Spleen (tissue), 11 donors: Measurements from ENCODE around the gene JDP2. TPM values are rescaled to one million over a fixed set of nuclear protein-coding genes. Genes with fewer than 3 reads are reported as not detected.

Source experiments
- DNase-seq: peaks from one replicate; pipeline ENCODE4 v3.0.0-alpha.2; 2020
- H3K27ac ChIP-seq, 8 donors: fragments of 200-600 bp; sonication (generic) in 7 of 8; 1 replicate in 4 of 8; 2 replicates in 4 of 8; pipeline versions ENCODE4 v1.5.0 to v1.8.0; 2016 to 2021; ENCODE audit warnings: inconsistent platforms in 4 of 8, mild to moderate bottlenecking in 4 of 8, moderate library complexity in 1 of 8
- H3K27me3 ChIP-seq, 7 donors: fragments of 200-600 bp; sonication (generic) in 6 of 7; replicated peaks in 1 of 7; 1 replicate in 4 of 7; 2 replicates in 3 of 7; pipeline versions ENCODE4 v1.5.0 to v1.8.0; 2016 to 2021; ENCODE audit warnings: inconsistent platforms in 3 of 7, mild to moderate bottlenecking in 1 of 7
- H3K36me3 ChIP-seq, 6 donors: fragments of 200-600 bp; sonication (generic) in 5 of 6; 1 replicate in 4 of 6; 2 replicates in 2 of 6; pipeline versions ENCODE4 v1.5.0 to v1.8.0; 2016 to 2021; ENCODE audit warnings: inconsistent platforms in 2 of 6
- H3K4me1 ChIP-seq, 6 donors: fragments of 200-600 bp; sonication (generic) in 5 of 6; 1 replicate in 3 of 6; 2 replicates in 3 of 6; pipeline versions ENCODE4 v1.5.0 to v1.8.0; 2016 to 2021; ENCODE audit warnings: inconsistent platforms in 3 of 6
- H3K4me3 ChIP-seq, 8 donors: fragments of 200-600 bp; sonication (generic) in 7 of 8; 1 replicate in 4 of 8; 2 replicates in 4 of 8; pipeline versions ENCODE4 v1.5.0 to v1.8.0; 2016 to 2021; ENCODE audit warnings: inconsistent platforms in 4 of 8, mild to moderate bottlenecking in 4 of 8, moderate library complexity in 2 of 8
- H3K9me3 ChIP-seq, 8 donors: fragments of 200-600 bp; sonication (generic) in 7 of 8; 1 replicate in 4 of 8; 2 replicates in 4 of 8; pipeline versions ENCODE4 v1.5.0 to v1.8.0; 2016 to 2021; ENCODE audit warnings: inconsistent platforms in 4 of 8
- CTCF ChIP-seq, 11 experiments: fragments of 200-600 bp in 7 of 11; fragments of 450-650 bp in 4 of 11; sonication (generic) in 4 of 11; IDR thresholded peaks in 8 of 11; conservative IDR thresholded peaks in 3 of 11; 1 replicate in 7 of 11; 2 replicates in 4 of 11; pipeline versions ENCODE4 v1.4.0 to v1.8.0; 2016 to 2021; ENCODE audit warnings: antibody characterized with exemption in 11 of 11, inconsistent platforms in 4 of 11, mild to moderate bottlenecking in 1 of 11
- POLR2A ChIP-seq, 3 donors: fragments of 450-650 bp; IDR thresholded peaks; one replicate each; pipeline ENCODE4 v1.5.1; 2017; ENCODE audit warnings: antibody characterized with exemption in 3 of 3, mild to moderate bottlenecking in 1 of 3
- POLR2AphosphoS5 ChIP-seq, 3 donors: sonication (generic); formaldehyde crosslinking; IDR thresholded peaks; one replicate each; pipeline ENCODE4 v1.5.1; 2017; ENCODE audit warnings: antibody characterized with exemption in 3 of 3
- WGBS, 5 donors: extraction: QIAGEN DNeasy Blood & Tissue Kit in 3 of 5; methylation state at CpG; one replicate each; pipeline versions ENCODE4 v1.1.5 to v1.1.7; 2013 to 2018; 5-methylcytosine and 5-hydroxymethylcytosine counted together
- intact Hi-C: fragments of 100-400 bp; cut with DNase I; formaldehyde crosslinking; loops from one replicate; pipeline ENCODE4 v1.15.0; 2023; ENCODE audit warnings: low total_unique reads
- polyA plus RNA-seq, 3 donors: library from polyadenylated mRNA; stranded (reverse); fragments of 200-250 nt; gene quantifications; one replicate each; pipeline ENCODE4 v1.2.1, GENCODE V29; 2013
- total RNA-seq, 7 donors: library from RNA; depleted of rRNA in 3 of 7; stranded (reverse); fragments of >200 nt in 3 of 7; fragmentation: NEBNext Ultra II Directional in 4 of 7; extraction: Animal tissue kit (Norgen Biotek cat#: 25700) in 4 of 7; gene quantifications; one replicate each; pipeline versions ENCODE4 v1.1.0 to v1.2.1, GENCODE V29; 2016 to 2021
- donor health status: healthy with polysubstance abuse.
- donor health status: DM: no; HTN: no; CAD: no; lungs with moderate emphysema.
- donor health status: DM: no; HTN: no; CAD: no.
- donor health status: Bipolar disorder and iron deficiency.
- donor health status: healthy.
- donor health status: DM: no; HTN: no; CAD: no.
- donor health status: DM: yes; HTN: yes; CAD: no.

Gene JDP2
- total and polyA plus RNA-seq, 10 donors, result 18.2 to 144 (median 91.8) TPM

GRCh38 chr14:75495882-75496281 lies 68.1 kb downstream of the JDP2 start:
- Histone ChIP-seq H3K27ac (no peak overlapping the region), H3K4me1 (peaks cover 0 to 23% (median 15%) of the 10 kb centered on the region in 6 donors), H3K36me3 (no peaks in the 10 kb centered on the region), H3K27me3 (no peaks in the 10 kb centered on the region), H3K9me3 (no peaks in the 10 kb centered on the region), H3K4me3 (no peak overlapping the region)
- intact Hi-C loops, result no loop called here
- 61 to 75% (median 70%) methylated on average over 5 of the region's 5 CpGs for WGBS, 5 donors
- no peak for TF ChIP-seq CTCF (IDR thresholded peaks at IDR 0.05 in 8 of 11, conservative IDR thresholded peaks at IDR 0.05 in 3 of 11)
- TF ChIP-seq POLR2A (IDR thresholded peaks at IDR 0.05), result no peak
- TF ChIP-seq POLR2AphosphoS5 (IDR thresholded peaks at IDR 0.05), result no peak
- no peak for DNase-seq

- TF ChIP-seq POLR2A (IDR thresholded peaks at IDR 0.05) (no peak), CTCF (IDR thresholded peaks at IDR 0.05 in 8 of 11, conservative IDR thresholded peaks at IDR 0.05 in 3 of 11) (no peak), POLR2AphosphoS5 (IDR thresholded peaks at IDR 0.05) (no peak)
- WGBS, 5 donors, result 56 to 69% (median 63%) methylated on average over 4 of the region's 4 CpGs
- H3K4me3 ChIP-seq, result no peak overlapping the region
- H3K27me3 ChIP-seq, result no peaks in the 10 kb centered on the region
- DNase-seq, result no peak
- intact Hi-C loops, result no loop called here
- H3K4me1 ChIP-seq, result peaks cover 0 to 23% (median 15%) of the 10 kb centered on the region in 6 donors
- no peaks in the 10 kb centered on the region for H3K9me3 ChIP-seq
- no peaks in the 10 kb centered on the region for H3K36me3 ChIP-seq
- H3K27ac ChIP-seq, result no peak overlapping the region
These were observed 68.9 kb downstream of the JDP2 start for GRCh38 chr14:75496755-75497154.

- intact Hi-C loops, result no loop called here
- no peak for DNase-seq
- Histone ChIP-seq H3K36me3 (no peaks in the 10 kb centered on the region), H3K27ac (no peak overlapping the region), H3K9me3 (no peaks in the 10 kb centered on the region), H3K4me3 (no peak overlapping the region), H3K4me1 (peaks cover 0 to 23% (median 15%) of the 10 kb centered on the region in 6 donors), H3K27me3 (no peaks in the 10 kb centered on the region)
- 19 to 74% (median 34%) methylated on average over 4 of the region's 4 CpGs for WGBS, 5 donors
- TF ChIP-seq POLR2AphosphoS5 (IDR thresholded peaks at IDR 0.05) (no peak), CTCF (IDR thresholded peaks at IDR 0.05 in 8 of 11, conservative IDR thresholded peaks at IDR 0.05 in 3 of 11) (no peak), POLR2A (IDR thresholded peaks at IDR 0.05) (no peak)
These were observed 69.4 kb downstream of the JDP2 start for GRCh38 chr14:75497191-75497590.

GRCh38 chr14:75497701-75498100 lies 69.9 kb downstream of the JDP2 start:
- no peak for TF ChIP-seq POLR2A (IDR thresholded peaks at IDR 0.05)
- TF ChIP-seq CTCF (IDR thresholded peaks at IDR 0.05 in 8 of 11, conservative IDR thresholded peaks at IDR 0.05 in 3 of 11), result no peak
- TF ChIP-seq POLR2AphosphoS5 (IDR thresholded peaks at IDR 0.05), result no peak
- no peaks in the 10 kb centered on the region for H3K9me3 ChIP-seq
- H3K36me3 ChIP-seq, result no peaks in the 10 kb centered on the region
- H3K27ac ChIP-seq, result no peak overlapping the region
- DNase-seq, result no peak
- H3K27me3 ChIP-seq, result no peaks in the 10 kb centered on the region
- H3K4me1 ChIP-seq, result peaks cover 0 to 23% (median 15%) of the 10 kb centered on the region in 6 donors
- 79 to 90% (median 88%) methylated on average over 11 of the region's 11 CpGs for WGBS, 5 donors
- intact Hi-C loops, result no loop called here
- H3K4me3 ChIP-seq, result no peak overlapping the region
